NCI-H1105 (cell line): ENCODE data around the gene NOX3.

Experiments used
- DNase-seq: peaks from one replicate; lab custom pipeline; 2025; lab: John Stamatoyannopoulos, UW

NOX3 gene

DNA sequence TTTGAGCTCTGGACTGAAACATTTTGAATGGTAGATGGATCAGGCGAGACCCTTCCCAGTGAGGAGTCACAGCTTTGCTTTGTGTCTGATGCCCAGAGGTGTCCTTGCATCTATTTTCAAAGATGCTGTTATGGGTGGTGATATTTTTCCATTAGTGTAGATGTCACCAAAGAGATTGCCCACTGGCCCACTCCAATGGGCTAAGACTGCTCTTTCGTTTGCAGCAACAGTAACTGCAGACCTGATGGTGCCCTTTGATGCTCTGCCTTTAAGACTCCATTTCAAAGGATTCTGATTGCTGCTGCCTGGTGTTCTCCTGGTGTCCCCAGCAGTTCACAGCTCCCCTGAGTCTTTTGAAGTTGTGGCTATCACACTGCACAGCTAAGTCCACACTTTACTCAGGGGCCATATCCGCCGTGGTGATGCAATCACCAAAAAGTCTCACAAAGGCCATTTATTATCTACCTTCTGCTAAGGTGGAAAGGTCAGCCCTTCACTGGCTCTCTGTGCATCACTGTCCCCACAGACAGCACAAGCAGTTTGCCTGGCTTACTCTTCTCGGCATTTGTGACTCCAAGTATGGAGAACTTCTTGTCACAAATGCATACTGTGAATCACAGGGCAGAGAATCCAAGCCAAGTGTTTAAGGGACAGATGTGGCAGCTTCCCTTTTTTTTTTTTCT is 56.4 kb downstream of the NOX3 start:
- no peak for DNase-seq

DNA sequence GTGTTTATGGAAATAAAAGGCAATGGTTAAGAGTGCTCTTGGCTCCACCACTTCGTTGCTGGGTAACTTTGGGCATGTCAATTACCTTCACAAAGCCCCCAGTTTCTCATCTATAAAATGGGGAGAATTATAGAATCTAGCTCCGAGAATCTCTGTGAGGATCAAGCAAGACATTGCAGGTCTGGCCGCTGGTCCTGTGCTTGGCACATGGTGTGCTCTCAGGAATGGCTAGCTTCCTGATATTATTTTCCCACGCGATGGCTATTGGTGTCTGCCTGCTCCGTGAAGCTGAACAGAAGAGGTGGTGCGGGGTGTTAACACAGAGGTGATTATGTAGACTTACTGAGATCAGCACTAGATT is 57.0 kb downstream of the NOX3 start:
- DNase-seq = no peak

DNA sequence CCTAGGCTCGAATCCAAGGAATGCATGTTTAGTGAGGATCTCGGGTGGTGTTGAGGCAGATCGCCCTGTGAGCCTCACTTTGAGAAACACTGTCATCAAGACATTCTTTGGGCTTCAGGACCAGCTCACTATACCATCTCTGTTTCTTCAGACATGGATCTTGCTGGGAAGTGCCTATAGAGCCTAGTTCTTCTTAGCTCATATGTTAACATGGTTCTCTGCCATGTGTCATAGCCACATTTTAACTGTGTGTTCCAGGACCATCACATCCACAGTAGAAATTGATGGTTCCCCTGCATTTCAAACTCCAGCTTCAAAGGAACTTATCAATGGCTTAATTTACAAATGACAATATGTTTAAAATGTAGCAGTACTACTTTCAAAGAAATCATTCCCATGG is 57.4 kb downstream of the NOX3 start:
- DNase-seq = no peak

DNA sequence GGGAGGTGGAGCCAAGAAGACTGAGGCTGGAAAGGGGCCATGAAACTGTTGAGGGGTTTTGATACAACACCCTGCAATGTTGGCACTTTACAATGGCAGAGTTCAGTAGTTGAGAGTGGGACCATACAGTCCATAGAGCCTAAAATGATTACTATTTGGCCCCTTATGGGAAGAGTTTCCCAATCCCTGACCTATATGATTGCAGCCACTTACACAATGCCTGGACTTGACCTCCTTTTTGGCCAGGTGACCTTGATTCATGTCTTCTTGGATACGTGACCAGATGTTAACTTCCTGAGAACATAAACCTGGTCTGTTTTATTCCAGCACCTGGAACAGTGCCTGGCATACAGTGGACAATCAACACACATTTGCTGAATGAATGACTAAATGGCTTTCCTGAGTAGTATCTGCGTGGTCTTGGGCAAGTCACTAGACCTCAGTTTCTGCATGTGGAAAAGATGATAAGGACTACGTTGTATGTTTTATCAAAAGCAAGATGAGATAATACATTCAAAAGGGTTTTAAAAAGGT is 58.4 kb downstream of the NOX3 start:
- no peak for DNase-seq

DNA sequence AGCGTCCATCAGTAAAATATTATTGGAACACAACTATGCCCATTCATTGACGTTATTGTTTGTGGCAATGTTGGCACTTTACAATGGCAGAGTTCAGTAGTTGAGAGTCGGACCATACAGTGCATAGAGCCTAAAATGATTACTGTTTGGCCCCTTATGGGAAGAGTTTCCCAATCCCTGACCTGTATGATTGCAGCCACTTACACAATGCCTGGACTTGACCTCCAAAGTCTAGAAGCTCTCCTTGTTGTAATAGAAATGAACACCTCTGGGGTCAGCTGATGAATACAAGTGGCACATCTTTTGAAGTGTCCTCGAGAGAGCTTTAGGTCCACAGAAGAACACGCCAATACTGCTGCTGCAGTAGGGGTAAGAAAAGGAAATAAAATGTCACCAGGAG is 59.0 kb downstream of the NOX3 start:
- DNase-seq = no peak

DNA sequence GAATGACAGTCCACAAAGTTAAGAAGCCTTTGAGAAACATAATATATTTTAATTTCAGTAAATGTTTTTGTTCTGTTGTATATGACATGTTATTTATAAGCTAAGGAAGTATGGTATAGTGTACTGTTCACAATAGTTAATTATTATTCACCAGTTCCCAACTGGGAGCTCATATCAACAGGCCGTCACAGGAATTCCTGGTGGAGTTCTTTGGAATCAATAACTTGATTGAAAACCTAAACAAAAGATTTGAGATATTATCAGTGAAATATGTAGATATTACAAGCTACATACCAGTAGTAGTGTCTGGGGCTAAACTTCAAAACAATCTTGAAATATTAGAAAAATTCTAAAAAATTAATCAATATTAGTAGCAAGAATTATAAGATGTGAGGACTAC is 60.3 kb downstream of the NOX3 start:
- DNase-seq = no peak

DNA sequence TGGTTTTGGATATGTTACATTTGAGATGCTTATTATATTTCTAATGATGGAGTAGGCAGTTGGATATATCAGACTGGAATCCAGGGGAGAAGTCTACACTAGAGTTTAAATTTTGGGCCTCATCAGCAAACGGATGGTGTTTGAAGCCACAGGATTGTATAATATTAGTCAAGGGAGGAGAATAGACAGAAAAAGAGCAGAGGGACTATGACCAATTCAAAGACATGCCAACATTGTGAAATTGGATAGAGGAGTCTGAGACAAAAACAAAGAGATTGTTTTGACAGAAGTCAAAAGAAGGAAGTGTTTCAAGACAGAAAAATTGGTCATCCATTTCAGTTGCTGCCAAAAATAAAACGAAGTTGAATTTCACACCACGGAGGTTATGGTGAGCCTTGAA is 66.5 kb downstream of the NOX3 start:
- DNase-seq = no peak

DNA sequence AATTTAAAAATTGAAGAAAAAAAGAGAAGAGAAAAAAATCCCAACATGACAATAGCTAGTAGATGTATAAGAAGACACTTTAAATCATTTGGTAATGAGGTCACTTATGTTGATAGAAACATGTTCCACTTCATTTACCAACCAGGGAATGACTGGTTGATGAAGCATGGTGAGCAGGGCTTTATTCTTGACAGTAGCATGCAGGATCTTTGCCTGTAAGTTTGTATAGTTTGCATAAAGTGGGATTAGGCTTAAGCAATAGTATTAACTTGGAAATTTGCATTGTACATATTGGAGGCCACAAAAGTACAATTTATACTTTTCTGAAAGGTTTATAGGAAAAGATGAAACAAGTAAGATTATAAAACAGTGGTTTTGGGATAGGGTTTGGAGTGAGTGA is 67.0 kb downstream of the NOX3 start:
- no peak for DNase-seq

DNA sequence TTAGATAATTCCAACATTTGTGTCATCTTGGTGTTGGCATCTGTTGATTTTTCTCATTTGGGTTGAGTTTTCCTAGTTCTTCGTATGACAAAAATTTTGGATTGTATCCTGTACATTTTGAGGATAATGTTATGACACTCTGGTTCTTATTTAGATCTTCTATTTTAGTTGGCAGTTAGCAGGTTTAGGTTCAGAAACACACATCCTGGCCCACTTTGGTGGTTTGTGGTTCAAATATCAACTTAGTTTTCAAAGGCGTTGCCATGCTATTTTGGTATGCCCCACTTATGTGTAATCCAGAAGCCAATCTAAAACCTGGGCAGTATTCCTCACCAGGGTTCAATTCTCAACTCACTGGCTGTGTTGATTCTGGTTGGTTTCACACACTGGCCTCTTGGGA is 68.2 kb downstream of the NOX3 start:
- DNase-seq = no peak

DNA sequence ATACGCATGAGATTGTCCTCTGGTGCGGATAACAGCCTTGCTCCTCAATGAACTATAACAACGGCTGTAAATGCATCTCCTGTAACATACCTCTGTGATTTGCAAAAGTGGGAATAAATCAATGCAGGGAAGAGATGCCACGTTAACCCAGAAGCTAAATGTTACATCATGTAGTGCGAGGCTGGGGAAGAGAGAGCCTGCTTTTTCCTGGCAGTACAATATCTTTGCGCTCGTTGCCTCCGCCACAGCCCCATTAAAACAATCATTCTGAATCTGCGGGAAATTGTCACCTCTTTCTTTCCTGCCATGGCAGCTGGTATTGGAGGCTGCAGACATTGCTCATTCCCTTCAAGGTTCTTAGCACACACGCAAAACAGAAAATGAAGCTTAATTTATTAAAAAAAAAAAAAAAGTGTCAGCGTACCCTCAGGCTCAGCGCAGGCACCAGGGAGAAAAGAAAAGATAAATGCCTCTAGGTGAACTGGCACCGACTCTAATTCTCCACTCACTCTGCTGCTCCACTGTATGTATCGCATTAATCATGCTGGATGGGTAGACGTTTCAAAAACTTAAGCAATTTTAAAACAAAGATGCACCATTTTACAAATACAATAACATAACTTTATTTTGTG is 71.2 kb downstream of the NOX3 start:
- DNase-seq = no peak

DNA sequence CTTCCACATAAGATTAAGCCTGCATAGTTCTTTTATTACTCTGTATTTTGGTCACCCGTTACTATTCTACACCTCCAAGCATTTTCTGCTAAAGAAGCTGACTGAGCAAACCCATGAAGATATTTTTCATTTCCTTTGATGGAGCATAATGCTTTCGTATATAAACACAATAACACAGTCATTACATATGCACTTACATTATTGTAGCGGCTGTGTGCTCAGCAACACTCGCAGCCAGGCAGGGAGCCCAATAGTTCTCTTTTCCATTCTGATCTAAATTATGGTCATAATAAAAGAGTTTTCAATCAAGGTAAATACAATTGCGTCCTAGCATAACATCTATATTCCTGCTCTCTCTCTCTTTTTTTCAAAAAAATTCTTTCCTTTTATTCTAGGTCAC is 71.7 kb downstream of the NOX3 start:
- no peak for DNase-seq

DNA sequence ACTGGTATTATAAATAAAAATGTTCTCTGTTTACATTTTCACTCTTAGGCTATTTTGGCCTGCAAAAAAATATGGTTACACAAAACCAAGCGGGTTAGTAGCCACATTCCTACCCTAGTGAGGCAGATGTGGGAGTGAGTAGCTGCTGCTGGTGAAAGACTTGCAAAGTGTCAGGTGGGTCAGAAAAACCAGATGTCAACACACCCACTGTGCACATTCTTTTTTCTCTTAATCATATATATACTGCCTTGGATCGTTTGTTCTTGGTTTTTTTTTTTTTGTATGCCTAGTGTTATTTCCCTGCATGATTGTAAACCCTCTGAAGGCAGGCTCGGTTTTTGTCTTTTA is 73.3 kb downstream of the NOX3 start:
- DNase-seq = no peak

DNA sequence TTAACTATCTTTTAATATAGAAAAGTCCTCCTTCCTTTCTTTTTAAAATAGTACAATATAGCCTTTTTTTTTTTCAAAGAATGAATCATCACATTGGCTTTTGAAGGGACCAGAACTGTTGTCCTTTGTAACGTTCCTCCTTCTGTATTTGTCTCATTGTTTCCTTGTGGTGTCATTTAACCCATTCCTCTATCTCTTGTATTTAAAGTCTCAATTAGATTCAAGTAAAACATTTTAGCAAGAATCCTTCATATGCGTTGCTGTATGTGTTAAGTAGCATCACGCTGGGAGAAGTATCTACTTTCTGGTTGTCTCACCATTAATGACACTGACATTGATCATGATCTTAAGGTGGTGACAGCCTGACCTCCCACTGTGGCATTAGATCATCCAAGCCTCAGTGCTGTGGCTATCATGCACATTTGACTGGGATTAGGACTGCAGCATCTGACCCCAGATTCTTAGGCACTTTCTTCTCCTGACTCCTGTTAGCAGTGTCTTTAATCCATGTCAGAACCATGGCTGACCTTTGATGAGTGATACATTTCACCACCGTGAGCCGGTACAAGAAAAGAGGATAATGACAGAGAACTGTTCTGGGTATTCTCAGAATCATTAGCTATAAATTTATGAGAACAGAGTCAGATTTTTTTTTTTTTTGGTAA is 73.8 kb downstream of the NOX3 start:
- no peak for DNase-seq

DNA sequence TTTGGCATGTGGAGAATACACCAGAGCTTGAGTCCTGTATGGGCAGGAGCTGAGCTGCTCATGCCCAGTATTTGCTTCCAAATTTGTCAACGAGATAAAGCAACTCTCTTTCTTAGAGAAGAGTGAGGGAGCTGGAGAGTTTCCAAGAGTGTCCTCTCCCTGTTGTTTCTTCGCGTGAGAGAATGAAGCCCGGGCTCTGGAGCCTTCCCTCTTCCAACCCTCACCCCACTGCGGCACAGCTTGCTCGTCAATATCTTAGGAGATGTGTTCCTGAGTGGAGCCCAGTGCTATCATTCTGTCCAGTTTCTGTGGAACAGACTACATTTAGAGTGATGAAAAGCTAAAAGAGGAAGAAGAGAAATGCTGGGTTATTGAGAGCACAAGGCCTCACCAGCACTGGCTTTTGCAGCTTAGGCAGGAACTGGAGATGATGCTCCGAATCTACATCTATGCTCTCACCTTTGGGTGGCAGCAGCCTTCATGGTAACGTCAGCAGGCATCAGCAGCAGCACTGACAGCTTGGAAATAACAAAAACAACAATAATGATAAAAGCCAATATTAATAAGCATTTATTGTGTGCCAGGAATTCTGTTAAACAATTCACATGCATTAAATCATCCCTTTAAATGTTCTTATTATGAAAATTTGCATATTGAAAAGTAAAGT is 74.8 kb downstream of the NOX3 start:
- no peak for DNase-seq

DNA sequence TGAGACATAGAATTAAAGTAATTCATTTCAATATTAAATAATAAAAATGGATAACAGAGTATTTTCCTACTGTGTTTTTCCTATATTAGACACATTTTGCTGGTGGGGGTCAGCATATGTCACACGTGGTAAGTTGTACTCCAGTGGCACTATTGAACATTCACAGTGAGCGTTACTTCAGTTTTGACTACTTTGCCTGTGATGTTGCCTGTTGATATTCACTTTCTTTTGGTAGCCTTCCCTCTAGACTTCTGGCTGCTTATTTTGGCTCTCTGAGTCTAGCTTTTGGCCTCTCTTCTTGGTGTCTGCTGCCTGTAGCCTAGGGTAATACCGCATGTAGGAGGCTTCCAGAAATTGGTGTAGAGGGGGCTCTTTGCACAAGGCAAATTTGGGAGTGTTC is 76.9 kb downstream of the NOX3 start:
- DNase-seq = no peak

DNA sequence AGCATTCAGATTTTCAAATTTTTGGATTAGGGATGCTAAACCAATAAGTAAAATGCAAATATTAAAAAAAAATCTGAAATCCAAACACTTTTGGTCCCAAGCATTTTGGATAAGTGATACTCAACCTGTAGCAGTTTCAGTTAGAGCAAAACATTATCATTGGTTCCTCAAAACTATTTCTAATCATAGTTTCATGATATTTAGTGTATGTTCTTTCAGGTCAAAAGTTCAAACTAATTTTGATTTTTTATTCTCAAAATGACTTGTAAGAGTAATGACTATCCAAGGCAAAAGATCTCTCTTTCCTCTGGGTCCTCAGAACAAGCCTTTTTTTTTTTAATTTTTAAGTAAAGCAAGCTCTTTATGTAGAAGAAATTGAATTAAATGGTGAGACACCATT is 77.4 kb downstream of the NOX3 start:
- no peak for DNase-seq

DNA sequence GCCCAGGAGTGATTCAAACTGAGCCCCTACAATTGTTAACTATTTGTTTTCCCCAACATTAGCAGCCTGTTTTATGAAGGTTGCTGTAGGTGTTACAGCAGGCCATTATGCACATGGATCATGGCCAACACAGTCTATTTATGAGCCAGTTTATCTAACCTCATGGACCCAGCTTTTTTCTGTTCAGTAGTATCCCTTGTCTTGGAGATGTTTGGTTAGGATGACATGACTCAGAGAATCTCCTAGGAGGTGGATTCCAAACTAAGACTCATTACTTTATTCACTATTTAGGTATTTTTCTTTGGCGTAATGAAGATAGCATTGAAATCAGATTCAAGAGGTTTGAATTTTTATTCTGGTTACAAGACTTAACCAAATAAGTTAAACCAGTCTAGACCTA is 78.6 kb downstream of the NOX3 start:
- no peak for DNase-seq

DNA sequence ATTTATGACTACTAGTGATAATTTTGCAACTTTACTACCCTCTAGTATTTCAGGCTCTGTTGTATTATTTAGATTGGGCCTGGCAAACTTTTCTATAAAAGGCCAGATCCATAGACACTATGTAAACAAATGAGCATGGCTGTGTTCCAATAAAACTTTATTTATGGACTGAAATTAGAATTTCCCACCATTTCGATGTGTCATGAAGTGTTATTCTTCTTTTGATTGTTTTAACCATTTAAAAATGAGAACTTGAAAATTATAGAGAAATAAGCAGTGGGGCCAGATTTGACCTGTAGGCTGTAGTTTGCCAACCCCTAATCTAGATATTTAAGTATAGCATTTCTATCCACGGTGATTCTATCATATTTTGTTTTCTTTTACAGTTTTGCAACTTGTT is 79.8 kb downstream of the NOX3 start:
- no peak for DNase-seq

DNA sequence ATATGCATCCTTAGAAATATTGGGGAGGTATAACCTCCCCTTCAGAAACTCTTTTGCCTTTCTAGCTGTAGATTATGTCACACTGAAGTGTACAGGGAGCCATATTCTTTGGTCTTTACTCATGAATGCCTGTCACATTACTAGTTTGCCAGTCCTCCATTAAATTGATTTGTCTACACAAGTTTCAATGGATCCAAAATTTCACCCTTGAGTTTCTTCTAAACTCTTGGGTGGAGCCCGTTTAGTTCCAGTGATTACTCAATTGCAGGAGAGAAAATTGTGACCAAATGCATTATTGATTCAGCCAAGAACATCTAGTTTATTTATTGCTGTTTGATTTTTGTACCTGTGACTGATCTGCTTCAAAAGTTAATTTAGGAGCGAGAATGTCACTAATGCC is 81.0 kb downstream of the NOX3 start:
- DNase-seq = no peak

DNA sequence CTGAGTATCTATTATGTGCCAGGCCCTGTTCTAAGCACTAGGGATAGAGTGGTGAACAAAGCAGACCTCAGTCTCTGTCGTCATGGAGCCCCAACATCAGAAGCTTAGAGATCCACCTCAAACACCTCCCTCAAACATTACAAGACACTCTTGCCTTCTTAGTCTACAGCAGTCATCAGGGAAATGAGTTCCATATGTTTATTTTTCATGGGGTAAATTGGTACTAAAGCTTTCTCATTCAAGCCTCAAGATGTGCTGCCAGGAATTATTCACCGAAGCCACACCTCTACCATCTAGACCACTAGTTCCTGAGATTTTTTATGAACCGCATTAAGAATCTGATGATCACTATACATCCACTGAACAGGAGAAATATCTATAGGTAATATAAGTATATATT is 82.4 kb downstream of the NOX3 start:
- DNase-seq = no peak

DNA sequence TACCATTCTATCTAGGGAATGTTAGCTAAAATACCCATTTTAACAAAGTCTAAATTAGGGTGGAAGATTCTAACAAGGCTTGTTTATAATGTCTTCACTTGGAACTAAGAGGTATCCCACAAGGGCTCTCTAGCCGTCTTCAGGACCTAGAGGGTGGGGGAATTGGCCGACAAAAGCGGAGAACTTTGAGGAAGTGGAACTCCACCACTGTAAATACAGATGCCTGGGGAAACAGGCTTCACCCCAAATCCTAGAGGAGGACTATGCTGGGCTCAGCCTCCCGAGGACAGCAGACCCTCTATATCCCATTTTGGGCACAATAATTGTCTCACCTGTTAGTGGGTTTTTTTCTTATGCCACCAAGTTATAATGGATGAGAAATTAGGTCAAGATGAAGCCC is 83.4 kb downstream of the NOX3 start:
- DNase-seq = no peak

DNA sequence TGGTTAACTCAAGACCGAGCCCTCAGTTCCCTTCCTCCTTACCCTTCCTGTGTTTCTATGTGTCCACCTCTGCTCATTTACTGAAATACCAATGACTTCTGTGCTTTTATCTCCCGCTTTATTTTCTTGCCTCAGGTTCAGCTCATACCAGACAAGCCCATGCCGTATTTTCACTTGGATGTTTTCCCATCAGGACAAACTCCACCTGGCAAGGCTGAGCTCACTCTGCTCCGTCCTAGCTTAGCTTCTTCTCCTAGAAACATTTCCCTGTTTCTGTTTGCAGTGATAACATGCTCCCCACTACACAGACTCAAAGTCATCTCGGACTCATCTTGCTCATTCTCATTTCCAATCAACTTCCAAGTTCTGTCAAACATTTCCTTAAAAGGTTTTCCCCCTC is 84.4 kb downstream of the NOX3 start:
- no peak for DNase-seq

DNA sequence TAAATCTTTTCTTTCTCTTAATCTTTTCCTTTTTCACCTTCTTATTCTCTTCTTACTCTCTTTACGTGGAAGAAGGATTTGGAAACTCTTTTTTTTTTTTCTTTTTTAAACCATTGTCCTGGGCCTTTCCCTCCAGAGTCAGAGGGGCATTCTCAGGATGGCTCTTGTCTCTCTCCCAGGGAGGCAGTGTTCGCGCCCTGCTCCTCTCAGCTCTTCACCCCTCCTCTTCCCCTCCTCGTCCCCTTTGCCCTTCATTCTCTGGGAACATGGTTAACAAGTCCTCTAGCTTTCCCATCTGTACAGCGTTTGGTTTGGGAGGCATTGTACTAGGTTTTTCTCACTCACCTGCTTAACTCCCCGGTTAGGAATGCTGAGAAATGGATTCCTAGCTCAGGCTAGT is 89.3 kb downstream of the NOX3 start:
- DNase-seq = no peak
